ENCODE data around the gene FPGS.
"Not testable (repeated sequence)": the region's sequence is repeated elsewhere in the genome, so short reads cannot be mapped to it uniquely, and the experiment has no call there.

The FPGS gene

DNA sequence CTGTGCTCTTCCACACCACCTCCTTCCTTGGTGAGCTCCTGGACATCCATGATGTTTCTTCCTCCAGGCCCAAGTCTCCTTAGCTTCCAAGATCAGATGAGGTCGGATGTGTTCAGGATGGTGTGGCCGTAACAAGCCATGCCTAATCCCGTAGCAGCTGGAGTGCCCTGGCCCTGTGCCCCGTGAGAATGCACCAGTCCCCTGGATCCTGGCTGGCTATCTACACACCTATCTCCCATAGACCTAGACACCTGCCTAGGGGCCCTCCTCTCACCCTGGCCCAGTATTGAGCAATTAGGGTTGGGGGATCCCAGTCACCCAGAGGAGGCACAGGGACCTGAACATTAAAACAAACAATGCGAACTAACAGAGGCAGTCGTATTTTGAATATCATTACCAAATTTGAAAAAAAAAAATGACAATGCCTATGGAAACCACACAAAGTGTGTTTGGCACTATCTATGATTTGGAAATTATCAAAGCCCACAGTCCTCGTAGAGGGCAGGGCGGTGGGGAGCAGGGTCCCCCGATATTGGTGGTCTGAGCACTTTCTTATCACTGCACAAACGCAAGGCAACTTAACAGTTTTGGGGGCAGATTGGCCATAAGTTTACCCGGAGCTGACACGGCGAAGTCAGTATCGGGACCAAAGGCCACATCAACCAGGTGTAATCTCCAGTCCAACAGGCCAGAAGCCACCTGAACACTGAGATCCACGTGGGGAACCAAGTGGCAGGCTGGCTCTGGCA is 38.6 kb downstream of the FPGS start:
- Mint-ChIP-seq H3K36me3 (ENCODE audit: low read depth) (no peaks in the 10 kb centered on the region), H3K27me3 (ENCODE audit: low read depth, poor library complexity) (no peaks in the 10 kb centered on the region), H3K4me3 (no peak overlapping the region), H3K4me1 (peaks cover 48% of the 10 kb centered on the region), H3K9me3 (no peaks in the 10 kb centered on the region), H3K27ac (peak overlapping the region; percentile 5)
- no peak for TF ChIP-seq CTCF (IDR thresholded peaks at IDR 0.05)
- no peak for DNase-seq

- H3K4me1 Mint-ChIP-seq, result peaks cover 45% of the 10 kb centered on the region
- H3K4me3 Mint-ChIP-seq, result no peak overlapping the region
- peaks cover 13% of the 10 kb centered on the region for H3K9me3 Mint-ChIP-seq
- no peak for TF ChIP-seq CTCF (IDR thresholded peaks at IDR 0.05)
- peak overlapping the region; percentile 75 for H3K27ac Mint-ChIP-seq
- no peak for DNase-seq
- H3K27me3 Mint-ChIP-seq (ENCODE audit: low read depth, poor library complexity), result peaks cover 5% of the 10 kb centered on the region
- H3K36me3 Mint-ChIP-seq (ENCODE audit: low read depth), result peaks cover 7% of the 10 kb centered on the region
Measured at GRCh38 chr9:127844821-127845359, 42.2 kb downstream of the FPGS start.

DNA sequence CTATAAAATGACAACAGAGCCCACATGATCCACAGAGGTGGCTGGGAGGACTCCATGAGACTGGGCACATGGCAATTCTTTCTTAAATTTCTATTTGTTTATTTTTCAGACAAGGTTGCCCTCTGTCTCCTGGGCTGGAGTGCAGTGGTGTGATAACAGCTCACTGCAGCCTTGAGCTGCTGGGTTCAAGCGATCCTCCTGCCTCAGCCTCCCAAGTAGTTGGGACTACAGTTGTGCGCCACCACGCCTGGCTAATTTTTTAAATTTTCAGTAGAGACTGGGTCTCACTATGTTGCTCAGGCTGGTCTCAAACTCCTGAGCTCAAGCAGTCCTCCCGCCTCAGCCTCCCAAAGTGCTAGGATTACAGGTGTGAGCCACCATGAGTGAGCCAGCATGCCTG is 42.9 kb downstream of the FPGS start:
- DNase-seq; H3K27me3 Mint-ChIP-seq (ENCODE audit: low read depth, poor library complexity); H3K36me3 Mint-ChIP-seq (ENCODE audit: low read depth); H3K27ac Mint-ChIP-seq; H3K4me3 Mint-ChIP-seq: not testable (repeated sequence)
- Mint-ChIP-seq H3K4me1 (peaks cover 43% of the 10 kb centered on the region), H3K9me3 (peaks cover 16% of the 10 kb centered on the region)

- Mint-ChIP-seq H3K36me3 (ENCODE audit: low read depth) (peaks cover 7% of the 10 kb centered on the region), H3K27me3 (ENCODE audit: low read depth, poor library complexity) (peaks cover 5% of the 10 kb centered on the region), H3K27ac (peak overlapping the region; percentile 59), H3K4me3 (no peak overlapping the region), H3K4me1 (peaks cover 37% of the 10 kb centered on the region), H3K9me3 (peaks cover 17% of the 10 kb centered on the region)
- TF ChIP-seq CTCF (IDR thresholded peaks at IDR 0.05), result no peak
- no peak for DNase-seq
Measured at GRCh38 chr9:127846443-127847177, 43.9 kb downstream of the FPGS start.

- H3K4me1 Mint-ChIP-seq, result peaks cover 40% of the 10 kb centered on the region
- peaks cover 5% of the 10 kb centered on the region for H3K27me3 Mint-ChIP-seq (ENCODE audit: low read depth, poor library complexity)
- H3K36me3 Mint-ChIP-seq (ENCODE audit: low read depth), result peaks cover 7% of the 10 kb centered on the region
- H3K27ac Mint-ChIP-seq, result peak overlapping the region; percentile 59
- peaks cover 17% of the 10 kb centered on the region for H3K9me3 Mint-ChIP-seq
- no peak for TF ChIP-seq CTCF (IDR thresholded peaks at IDR 0.05)
- no peak overlapping the region for H3K4me3 Mint-ChIP-seq
- no peak for DNase-seq
Measured at GRCh38 chr9:127847178-127847510, 44.5 kb downstream of the FPGS start.

GRCh38 chr9:127847833-127848755 is 45.4 kb downstream of the FPGS start:
- peaks cover 5% of the 10 kb centered on the region for H3K27me3 Mint-ChIP-seq (ENCODE audit: low read depth, poor library complexity)
- H3K27ac Mint-ChIP-seq, result no peak overlapping the region
- H3K4me3 Mint-ChIP-seq, result no peak overlapping the region
- peaks cover 17% of the 10 kb centered on the region for H3K9me3 Mint-ChIP-seq
- H3K4me1 Mint-ChIP-seq, result peaks cover 49% of the 10 kb centered on the region
- no peak for TF ChIP-seq CTCF (IDR thresholded peaks at IDR 0.05)
- no peak for DNase-seq
- peaks cover 7% of the 10 kb centered on the region for H3K36me3 Mint-ChIP-seq (ENCODE audit: low read depth)
